Dedifferentiated amniotic fluid mesenchymal stem cell (primary cell): ENCODE data around the gene APOL3.
A peak's percentile ranks its signal among the peaks of the same experiment; 100 is the strongest.
"Not testable (repeated sequence)": the region's sequence is repeated elsewhere in the genome, so short reads cannot be mapped to it uniquely, and the experiment has no call there.

Experiments used
- DNase-seq: peaks from one replicate; pipeline ENCODE4 v3.0.0-alpha.2; 2016; ENCODE audit errors: extremely low spot score

Gene APOL3

GRCh38 chr22:36193171-36193570 lies 32.6 kb upstream of the APOL3 start:
- no peak for DNase-seq

GRCh38 chr22:36192542-36192941 lies 32.0 kb upstream of the APOL3 start:
- no peak for DNase-seq

- no peak for DNase-seq
Measured at GRCh38 chr22:36191106-36191836, 30.7 kb upstream of the APOL3 start.

GRCh38 chr22:36187862-36188261 lies 27.3 kb upstream of the APOL3 start:
- not testable (repeated sequence) for DNase-seq

- no peak for DNase-seq
Measured at GRCh38 chr22:36185828-36186624, 25.5 kb upstream of the APOL3 start.

GRCh38 chr22:36184433-36185025 lies 24.0 kb upstream of the APOL3 start:
- no peak for DNase-seq

- DNase-seq: no peak
Measured at GRCh38 chr22:36183446-36183845, 22.9 kb upstream of the APOL3 start.

- no peak for DNase-seq
Measured at GRCh38 chr22:36182857-36183256, 22.3 kb upstream of the APOL3 start.

- no peak for DNase-seq
Measured at GRCh38 chr22:36182056-36182455, 21.5 kb upstream of the APOL3 start.

- DNase-seq: no peak
Measured at GRCh38 chr22:36180928-36181327, 20.4 kb upstream of the APOL3 start.

- peak; percentile 42 for DNase-seq
Measured at GRCh38 chr22:36180038-36180880, 19.7 kb upstream of the APOL3 start.

- no peak for DNase-seq
Measured at GRCh38 chr22:36177160-36177559, 16.6 kb upstream of the APOL3 start.

GRCh38 chr22:36175892-36176291 lies 15.3 kb upstream of the APOL3 start:
- no peak for DNase-seq

- no peak for DNase-seq
Measured at GRCh38 chr22:36171941-36172340, 11.4 kb upstream of the APOL3 start.

GRCh38 chr22:36166518-36167220 lies 6.1 kb upstream of the APOL3 start:
- no peak for DNase-seq

- no peak for DNase-seq
Measured at GRCh38 chr22:36166086-36166485, 5.5 kb upstream of the APOL3 start.

- DNase-seq: no peak
Measured at GRCh38 chr22:36165141-36165540, 4.6 kb upstream of the APOL3 start.

- no peak for DNase-seq
Measured at GRCh38 chr22:36164621-36165020, 4.1 kb upstream of the APOL3 start.

GRCh38 chr22:36163497-36163896 lies 2.9 kb upstream of the APOL3 start:
- no peak for DNase-seq

GRCh38 chr22:36162127-36163034 lies 1.8 kb upstream of the APOL3 start:
- DNase-seq: no peak
